CD4-positive, alpha-beta T cell treated with Interleukin-21 for 1 hour (primary cell): ENCODE measurements around the gene PTPRJ.
A peak's percentile ranks its signal among the peaks of the same experiment; 100 is the strongest.

Experiments
- DNase-seq: peaks from one replicate; pipeline ENCODE4 v3.0.0-alpha.2; 2020

The PTPRJ gene

DNA sequence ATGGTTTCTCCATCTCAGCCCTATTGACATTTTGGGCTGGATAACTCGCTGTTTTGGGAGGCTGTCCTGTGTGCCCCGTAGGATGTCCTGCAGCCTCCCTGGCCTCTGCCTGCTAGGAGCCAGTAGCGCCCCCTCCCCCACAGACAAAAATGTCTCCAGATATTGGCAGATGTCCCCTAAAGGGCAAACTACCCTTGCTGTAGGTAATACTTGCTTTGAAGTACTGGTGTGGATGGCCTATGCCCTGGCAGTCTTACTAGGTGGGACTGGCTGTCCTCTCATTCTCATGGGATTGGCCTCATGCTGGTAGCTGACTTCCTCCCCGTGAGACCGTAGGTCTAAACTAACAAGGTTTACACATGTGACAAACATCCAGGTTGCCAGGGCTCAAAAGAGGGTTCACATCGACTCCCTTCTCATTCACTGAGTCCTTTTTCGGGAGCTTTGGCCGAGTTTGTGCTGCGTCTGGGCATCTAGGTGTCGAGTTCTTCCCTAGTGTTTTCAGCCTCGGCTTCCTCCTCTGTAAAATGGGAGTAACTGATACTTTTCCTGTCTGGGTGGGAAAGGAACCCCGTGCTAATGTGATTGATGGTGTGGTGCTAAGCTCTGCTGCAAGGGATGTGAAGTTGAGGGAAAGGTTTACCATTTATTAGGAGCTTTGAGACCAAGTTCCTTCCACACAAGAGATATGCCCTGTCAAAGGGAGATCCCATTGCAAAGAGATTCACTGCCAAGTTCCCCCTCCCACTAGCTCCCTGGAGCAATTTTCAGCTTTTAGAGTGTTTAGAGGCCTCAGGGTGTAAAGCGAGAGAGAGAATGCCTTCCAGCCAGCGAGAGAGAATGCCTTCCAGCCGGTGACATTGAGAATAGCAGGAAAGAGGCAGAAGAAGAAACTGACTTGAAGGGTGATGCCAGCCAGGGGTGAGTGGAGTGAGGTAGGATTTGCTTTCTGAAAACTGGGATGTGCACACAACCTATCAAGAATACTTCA lies 17.0 kb downstream of the PTPRJ start:
- DNase-seq: no peak

- no peak for DNase-seq
Measured at GRCh38 chr11:47998345-47998732, 18.0 kb downstream of the PTPRJ start.

DNA sequence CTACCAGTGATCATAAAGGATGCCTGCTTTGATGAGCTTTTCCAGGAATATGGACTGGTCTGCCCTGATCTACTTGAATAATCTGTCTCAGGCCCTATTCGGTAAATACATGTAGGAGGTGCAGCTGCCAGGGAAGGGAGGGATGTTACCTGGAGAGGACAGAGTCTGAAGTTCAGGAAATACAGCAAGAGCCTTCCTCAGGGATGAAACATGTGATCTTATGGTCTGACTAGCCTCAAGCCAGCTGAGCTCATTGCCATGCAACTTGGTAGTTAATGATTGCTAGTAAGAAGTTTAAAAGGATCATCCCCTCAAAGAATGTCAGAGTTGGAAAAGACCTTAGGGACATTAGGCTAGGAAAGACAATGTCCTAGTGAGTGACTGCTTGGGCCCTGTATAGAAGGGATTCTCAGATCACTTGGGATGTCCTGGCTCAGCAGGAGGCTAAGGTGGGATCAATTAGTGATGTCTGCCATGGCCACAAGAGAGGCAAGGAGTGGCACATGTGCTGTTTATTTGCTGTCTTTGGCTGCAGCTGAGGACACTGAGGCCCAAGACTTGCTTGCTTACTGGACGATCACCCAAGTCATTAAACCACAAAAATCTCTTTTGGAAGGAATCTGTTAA lies 18.5 kb downstream of the PTPRJ start:
- no peak for DNase-seq

DNA sequence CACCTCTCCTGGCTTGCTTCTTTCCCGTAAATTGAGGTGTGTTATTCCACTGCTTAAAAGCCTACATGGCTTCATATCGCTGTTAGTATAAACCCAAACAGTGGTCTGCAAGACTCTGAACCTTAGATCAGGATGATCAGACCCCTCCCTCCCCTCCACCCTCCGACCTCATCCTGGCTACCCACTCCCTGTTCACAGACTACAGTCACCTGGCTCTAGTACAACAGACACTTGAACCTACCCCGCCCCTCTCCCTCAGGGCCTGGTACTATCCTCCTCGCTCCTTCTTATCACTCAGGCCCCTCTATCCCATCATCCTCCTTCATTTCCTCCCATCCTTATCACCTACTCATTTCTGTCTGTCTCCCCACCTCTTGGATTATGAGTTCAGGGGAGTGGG lies 20.1 kb downstream of the PTPRJ start:
- DNase-seq: no peak

GRCh38 chr11:48001438-48002021 lies 21.2 kb downstream of the PTPRJ start:
- DNase-seq: peak; percentile 95

DNA sequence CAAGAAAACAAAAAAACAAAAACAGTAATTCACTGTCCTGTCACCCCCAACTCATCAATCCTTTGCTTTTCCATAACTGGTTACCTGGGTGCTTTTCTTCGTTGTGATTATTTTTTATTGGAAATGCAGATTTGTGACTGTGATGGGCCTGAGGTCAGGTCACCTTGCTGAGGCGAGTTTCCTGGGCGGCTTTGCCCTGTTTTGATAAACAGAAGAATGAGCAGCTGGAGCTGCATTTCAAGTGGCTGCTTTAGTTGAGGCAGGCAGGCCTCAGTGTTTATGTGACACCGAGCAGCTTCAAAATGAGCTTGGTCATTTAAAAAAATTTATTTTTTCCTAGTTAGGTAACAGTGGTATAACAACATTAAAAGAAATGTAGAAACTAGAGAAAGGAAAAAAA lies 22.2 kb downstream of the PTPRJ start:
- peak; percentile 48 for DNase-seq

DNA sequence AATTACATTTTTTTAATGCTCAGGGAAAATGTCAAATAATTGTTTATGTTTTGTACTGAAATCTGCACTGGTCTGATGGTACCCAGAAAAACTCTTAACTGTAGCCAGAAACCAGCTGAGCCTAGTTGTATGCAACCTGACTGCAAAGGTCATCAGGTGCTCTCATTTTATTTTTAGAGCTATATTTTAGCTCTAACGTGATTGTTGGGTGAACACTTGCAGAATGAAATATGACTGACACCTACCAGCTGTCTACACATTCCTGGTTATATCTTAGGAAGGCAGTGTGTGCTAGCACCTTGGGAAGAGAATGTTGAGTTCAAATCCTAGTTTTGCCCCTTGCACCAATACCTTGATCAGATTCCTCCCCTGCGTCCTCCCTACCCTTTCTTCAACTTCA lies 23.6 kb downstream of the PTPRJ start:
- no peak for DNase-seq

DNA sequence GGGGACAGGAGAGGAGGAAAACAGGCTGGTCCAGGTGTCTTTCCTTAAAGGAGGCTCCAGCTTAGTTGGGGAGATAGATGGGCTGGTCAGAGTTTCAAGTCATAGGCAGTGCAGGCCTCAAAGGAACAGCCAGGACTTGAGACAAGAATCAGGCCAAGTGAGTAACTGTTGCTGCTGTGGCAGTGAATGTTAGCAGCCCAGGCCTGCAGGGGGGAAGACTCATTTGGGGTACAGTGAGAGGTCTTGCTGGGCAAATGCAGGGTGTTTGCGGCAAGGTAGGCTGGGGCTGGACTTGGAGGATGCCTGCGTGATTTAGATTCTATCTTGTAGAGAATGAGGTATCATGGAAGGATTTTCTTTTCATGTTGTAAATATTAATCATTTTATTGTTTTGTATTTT lies 24.1 kb downstream of the PTPRJ start:
- no peak for DNase-seq

- peak; percentile 59 for DNase-seq
Measured at GRCh38 chr11:48005136-48005535, 24.8 kb downstream of the PTPRJ start.

- no peak for DNase-seq
Measured at GRCh38 chr11:48005831-48006270, 25.5 kb downstream of the PTPRJ start.

- no peak for DNase-seq
Measured at GRCh38 chr11:48006301-48006992, 26.1 kb downstream of the PTPRJ start.

DNA sequence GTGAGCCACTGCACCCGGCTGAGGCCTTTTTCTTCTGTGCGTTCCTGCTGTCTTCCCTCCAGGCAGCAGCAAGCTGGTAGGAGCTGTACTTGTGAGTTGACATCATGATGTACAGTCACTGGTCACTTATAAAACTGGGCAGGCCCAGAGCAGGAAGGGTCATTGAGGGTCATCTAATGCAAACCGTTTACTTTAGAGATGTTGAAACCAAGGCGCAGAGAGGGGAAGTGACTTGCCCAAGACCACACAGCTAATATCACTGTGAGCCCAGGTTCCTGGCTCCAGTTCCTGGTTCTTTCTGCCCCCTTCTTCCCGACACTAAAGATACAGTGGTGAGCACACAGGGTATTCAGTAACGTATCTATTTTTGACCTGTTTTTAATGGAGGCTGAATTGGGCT lies 27.3 kb downstream of the PTPRJ start:
- DNase-seq: no peak

- peak; percentile 37 for DNase-seq
Measured at GRCh38 chr11:48008951-48009270, 28.6 kb downstream of the PTPRJ start.

DNA sequence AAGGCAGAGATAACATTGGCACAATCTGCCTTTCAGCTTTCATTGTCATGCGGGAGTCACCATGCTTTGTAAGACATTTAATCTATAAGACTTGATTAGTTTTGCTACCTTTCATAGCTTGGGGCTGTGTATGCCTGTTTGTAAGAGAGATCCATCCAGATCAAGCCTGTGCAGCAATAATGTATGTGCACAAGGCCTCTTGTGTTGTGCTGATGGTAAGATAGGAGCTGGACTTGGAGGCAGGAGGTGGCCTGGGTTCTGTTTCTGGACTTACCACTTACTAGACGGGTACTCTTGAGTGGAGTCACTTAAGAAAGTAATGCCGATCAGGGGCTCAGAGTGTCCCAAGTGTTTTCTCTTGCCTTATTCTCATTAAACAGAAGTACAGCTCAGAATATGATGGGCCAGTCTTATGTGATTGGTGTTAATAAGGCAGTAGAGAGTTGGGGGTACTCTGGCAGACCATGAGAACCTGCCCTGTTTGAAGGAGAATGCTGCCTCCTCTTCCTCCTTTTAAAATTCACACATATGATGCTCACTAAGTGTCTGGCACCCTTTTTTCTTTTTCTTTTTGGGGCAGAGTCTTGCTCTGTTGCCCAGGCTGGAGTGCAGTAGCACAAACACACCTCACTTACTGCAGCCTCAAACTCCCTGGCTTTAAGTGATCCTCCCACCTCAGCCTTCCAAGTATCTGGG lies 30.9 kb downstream of the PTPRJ start:
- peak; percentile 30 for DNase-seq

- peak; percentile 83 for DNase-seq
Measured at GRCh38 chr11:48011798-48012391, 31.5 kb downstream of the PTPRJ start.

DNA sequence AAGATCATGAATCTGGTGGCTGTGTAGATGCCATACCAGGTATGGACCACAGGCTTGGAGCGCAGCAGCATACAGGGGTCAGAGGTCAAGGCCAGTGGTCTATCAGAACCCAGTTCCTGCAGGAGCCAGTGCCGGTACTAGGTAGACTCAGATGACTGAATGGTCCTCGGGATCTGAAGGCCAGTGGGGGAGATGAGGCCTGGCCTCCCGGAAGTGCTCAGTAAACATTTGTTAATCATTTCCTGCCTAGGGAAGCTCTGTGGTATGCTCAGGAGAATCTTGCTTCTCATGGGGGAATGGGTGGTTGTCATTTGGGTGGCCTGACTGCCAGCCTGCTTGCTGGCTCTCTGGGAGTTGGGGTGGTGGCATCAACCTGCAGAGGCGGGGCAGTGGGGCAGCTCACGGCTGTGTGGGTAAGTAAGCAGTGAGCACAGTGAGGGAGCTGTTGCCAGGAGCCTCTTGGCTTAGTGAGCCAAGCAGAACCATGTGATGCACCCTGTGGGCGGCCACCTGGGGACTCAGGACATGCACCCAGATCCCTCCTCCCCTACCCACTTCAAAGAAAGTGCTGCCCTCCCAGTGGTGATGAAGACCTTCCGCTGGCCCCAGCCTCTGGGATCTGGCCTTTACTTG lies 33.0 kb downstream of the PTPRJ start:
- DNase-seq: peak; percentile 73

- DNase-seq: no peak
Measured at GRCh38 chr11:48014917-48015316, 34.6 kb downstream of the PTPRJ start.

DNA sequence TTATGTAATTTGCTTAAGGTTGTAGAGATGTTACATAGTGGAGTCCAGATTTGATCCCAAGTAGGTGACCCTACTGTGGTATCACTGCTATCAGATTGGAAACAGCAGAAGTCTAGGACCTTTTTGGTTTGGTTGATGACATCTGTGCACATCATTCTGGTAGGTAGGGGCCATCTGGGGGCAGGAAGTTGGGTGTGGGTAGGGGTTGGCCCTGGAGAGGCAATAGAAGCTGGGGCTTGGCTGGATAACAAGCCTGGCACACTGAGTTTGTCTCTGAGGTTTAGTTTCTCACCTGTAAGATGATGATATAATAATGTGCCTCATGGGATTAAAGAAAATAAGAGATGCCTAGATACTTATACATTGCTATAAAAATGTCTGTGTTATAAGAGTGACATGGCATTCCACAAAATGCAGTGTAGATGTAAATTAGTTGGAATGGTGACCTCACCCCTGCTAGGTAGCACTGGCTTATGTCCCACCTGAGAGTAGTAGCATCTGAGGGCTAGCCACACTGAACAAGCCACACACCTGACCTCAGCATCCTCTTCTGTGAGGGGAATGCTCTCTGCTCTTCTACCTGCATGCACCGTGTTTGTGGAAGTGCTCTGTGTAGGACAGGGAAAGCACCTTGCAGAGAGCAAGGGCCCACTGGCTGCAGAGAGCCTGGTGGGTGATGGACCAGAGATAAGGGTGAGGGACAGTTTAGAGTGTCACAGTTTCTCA lies 36.9 kb downstream of the PTPRJ start:
- peak; percentile 66 for DNase-seq

DNA sequence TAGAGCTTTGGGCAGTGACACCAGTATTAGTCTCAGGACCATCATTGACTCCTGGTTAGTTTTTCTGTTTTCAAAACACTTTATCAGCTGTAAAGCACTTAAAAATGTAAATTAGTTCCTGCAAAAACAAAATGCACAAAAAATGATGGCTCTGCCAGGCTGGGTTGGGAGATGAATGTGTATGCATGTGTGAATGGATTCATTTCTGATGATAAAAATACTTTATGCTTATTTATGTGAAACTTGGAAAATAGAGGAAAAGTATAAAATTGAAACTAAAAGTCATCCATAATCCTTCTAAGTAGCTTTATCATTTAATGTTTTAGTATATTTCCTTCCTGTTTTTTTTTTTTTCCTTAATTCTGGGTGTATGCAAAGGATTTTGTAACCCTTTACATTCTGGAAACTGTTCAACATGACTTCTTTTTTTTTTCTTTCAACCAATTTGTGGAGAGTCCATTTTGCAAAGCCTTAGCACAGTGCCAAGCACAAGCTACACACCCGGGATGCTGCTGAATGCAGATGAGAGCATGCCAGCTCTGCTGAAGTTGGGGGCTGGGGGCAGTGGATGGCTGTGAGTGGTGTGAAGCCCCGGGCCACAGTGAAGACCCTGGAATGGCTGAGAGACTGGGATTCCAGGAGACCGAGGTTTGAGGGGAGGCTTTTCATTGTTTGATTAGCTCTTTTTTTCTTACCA lies 37.6 kb downstream of the PTPRJ start:
- DNase-seq: no peak

DNA sequence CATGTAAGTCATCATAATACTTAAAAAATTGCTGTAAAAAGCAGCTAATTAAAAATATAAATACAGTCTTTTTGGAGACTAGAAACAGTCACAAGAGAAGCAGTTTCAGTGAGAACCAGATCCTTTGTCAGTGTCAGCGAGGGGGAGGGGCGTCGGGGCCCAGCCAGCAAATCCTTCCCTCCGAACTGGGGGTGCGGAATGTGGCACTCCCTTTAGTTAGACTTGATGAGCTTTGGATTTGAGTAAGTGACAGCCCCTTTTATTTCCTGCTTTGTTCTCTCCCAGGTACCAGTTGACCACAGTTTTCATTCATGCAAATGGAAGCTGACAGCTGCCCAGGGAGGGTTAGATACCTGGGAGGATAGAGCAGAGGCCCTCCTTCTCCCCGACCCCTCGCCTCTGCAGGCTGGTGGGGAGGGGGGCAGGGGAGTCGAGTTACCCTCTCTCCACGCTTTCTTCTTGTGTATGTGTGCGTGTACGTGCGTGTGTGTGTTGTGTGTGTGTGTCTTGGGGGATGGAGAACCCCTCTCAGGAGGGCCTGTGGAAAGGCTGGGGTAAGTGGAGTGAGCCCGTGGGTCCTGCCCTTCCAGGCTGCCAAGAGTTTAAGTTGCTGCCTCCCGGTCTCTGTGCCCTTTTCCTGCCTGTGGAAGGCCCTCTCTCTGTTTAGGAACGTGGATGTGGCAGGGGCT lies 38.3 kb downstream of the PTPRJ start:
- no peak for DNase-seq
